ENCODE results near the gene TRIM24.
"Not testable (repeated sequence)": the region's sequence is repeated elsewhere in the genome, so short reads cannot be mapped to it uniquely, and the experiment has no call there.

TRIM24 gene

DNA sequence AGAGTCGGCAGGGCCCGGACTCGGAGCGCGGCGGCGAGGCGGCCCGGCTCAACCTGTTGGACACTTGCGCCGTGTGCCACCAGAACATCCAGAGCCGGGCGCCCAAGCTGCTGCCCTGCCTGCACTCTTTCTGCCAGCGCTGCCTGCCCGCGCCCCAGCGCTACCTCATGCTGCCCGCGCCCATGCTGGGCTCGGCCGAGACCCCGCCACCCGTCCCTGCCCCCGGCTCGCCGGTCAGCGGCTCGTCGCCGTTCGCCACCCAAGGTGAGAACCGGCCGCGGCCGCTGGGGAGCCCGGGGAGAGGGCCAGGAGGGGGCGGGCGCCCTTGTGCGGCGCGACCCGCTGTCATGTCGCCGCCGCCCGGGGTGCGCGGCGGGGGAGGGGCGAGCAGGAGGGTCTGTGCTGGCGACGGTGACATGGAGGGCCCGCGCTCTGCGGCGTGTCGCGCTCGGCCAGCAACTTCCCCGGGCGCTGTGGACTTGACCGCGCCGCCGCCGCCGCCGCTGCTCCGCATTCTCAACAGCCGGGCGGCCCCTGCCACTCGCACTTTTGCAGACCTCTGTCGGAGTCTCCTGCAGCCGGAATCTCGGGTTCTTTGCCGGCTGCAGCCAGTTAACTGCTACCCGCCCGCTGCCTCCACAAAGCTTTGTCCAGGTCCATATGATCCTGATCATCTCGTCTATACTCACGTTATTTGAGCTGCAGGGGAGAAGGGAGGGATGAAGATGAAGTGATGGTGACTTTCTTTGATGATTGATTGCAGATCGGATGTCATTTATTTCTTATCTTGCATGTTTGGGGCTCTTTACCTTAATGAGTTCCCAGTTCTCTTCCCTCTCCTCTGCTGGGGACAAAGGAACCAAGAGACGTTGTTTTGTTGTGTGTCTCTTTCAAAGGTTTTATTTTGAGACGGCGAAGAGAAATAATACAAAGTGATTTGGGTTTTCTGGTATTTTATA lies 869 bp downstream of the TRIM24 start:
- DNase-seq (ENCODE audit: low spot score) = peak; percentile 43

- not testable (repeated sequence) for DNase-seq (ENCODE audit: low spot score)
Measured at GRCh38 chr7:138463291-138463618, 3.2 kb downstream of the TRIM24 start.

DNA sequence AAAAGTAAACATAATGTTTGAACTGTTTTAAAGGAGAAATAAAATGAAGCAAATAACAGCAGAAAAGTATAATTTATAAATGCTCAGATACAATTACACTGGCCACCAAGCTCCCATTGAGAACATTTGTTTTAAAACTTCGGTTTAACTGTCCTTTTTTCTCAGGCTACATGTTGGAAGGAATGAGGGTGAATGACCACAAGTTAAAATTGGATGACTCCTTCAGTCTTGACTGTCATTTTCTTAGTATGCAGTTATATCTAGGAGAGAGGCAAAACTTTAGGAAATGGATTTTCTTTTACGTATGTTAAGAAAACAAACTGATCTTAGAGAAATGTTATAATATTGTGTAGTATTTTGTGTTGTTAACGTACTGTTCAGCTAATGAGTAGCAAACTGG lies 5.0 kb downstream of the TRIM24 start:
- no peak for DNase-seq (ENCODE audit: low spot score)

DNA sequence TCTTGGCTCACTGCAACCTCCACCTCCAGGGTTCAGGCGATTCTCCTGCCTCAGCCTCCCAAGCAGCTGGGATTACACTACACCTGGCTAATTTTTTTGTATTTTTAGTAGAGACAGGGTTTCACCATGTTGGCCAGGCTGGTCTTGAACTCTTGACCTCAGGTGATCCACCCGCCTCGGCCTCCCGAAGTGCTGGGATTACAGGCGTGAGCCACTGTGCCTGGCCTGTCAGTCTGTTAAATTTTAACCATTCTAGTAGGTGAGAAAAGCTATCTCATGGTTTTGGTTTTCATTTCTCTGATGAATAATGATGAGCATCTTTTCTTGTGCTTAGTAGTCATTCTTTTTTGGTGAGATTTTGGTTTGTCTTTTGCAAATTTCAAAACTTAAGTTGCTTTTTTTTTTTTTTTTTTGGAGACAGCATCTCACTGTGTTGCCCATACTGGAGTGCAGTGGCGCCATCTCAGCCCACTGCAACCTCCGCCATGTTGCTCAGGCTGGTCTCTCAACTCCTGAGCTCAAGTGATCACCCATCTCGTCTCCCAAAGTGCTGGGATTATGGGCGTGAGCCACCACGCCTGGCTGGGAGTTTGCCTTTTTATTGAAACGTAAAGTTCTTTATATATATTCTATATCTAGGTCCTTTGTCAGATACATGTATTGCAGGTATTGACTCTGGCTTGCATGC lies 6.2 kb downstream of the TRIM24 start:
- not testable (repeated sequence) for DNase-seq (ENCODE audit: low spot score)

DNA sequence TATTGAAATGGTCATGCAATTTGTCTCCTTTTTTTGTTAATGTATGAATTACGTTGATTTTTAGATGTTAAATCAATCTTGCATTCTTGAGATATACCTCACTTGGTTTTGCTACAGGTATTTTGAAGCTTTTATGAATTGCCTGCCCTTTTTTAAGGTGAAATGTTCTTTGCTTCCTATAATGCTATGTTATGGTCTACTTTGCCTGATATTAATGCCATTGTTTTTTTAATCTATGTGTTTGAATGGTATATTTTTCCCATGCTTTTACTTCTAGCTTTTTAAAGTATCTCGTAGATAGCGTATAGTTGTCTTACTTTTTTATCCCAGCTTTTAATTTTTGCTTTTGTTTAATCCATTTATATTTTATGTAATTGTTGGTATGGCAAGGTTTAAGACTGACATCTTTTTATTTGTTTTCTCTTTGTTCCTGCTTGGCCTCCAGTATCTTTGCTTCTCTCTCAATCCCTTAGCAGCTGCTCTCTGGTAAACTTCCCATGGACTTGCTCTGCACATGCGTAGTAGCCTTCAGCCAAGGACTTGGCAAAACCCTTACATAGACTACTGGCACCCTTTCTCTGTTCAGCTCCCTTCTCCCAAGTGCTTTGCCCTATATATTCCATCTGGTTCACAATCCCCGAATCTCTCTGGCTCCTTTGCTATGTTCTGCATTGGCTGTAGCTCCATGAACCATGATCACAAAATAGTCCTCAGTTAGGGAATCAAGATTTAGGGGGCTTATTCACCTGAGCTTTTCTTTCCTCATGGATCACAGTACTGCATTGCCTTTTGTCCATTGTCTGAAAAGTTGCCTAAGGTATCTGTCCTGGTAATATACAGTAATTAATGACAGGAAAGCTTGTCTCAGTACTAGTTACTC lies 8.4 kb downstream of the TRIM24 start:
- no peak for DNase-seq (ENCODE audit: low spot score)

DNA sequence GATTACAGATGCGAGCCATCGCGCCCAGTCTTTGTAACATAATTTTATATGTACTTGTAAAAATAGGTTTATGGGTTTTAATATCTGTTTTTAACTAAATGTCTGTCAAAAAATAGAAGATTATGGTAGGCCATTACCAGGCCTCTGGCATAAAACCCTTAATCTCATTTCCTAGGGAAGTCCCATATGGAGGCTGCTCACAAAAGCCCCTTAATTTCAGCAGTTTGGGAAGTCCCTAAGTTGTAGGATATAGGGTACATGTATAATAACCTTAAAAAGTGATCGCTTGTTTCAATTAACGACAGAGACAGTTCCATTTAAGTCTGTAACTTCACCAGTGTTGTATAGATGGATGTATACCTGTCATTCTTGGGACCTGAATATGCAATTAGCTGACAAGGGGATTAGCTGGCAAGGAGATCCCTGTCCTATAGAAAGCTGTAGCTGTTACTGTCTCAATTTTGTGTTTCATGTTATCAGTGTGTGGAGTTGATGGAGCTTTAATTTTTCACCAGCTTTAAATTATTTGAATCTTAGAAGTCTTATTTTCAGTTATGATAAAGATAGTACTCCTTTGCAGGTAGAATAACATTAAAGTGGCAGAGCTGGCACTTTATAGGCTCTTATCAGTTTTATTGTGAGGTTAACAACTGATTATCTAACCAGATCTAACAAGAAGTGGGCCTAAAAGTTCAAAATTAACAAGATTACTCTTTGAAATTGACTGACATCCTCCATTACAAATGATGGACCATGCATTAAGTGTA lies 10.5 kb downstream of the TRIM24 start:
- no peak for DNase-seq (ENCODE audit: low spot score)

- no peak for DNase-seq (ENCODE audit: low spot score)
Measured at GRCh38 chr7:138472292-138473079, 12.4 kb downstream of the TRIM24 start.

- no peak for DNase-seq (ENCODE audit: low spot score)
Measured at GRCh38 chr7:138475377-138475776, 15.3 kb downstream of the TRIM24 start.

GRCh38 chr7:138477081-138477578 lies 17.1 kb downstream of the TRIM24 start:
- DNase-seq (ENCODE audit: low spot score) = no peak

- DNase-seq (ENCODE audit: low spot score) = no peak
Measured at GRCh38 chr7:138477581-138477980, 17.5 kb downstream of the TRIM24 start.

DNA sequence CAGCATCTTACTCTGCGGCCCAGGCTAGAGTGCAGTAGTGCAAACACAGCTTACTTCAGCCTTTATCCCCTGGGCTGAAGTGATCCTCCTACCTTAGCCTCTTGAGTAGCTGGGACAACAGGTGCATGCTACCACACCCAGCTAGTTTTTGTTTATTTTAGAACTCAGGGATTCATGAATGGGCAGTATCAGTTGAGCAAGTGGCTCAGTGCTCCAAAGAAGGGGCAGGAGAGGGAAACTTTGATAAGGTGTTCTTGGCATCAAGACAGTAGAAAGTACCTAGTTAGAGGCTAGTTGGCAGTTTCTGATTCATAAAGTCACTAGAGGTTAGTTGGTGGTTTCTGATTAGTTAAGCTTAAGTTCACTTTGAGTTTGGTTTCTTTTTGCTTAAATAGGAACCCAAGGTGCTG lies 18.4 kb downstream of the TRIM24 start:
- DNase-seq (ENCODE audit: low spot score) = no peak

GRCh38 chr7:138480527-138480926 lies 20.5 kb downstream of the TRIM24 start:
- no peak for DNase-seq (ENCODE audit: low spot score)

DNA sequence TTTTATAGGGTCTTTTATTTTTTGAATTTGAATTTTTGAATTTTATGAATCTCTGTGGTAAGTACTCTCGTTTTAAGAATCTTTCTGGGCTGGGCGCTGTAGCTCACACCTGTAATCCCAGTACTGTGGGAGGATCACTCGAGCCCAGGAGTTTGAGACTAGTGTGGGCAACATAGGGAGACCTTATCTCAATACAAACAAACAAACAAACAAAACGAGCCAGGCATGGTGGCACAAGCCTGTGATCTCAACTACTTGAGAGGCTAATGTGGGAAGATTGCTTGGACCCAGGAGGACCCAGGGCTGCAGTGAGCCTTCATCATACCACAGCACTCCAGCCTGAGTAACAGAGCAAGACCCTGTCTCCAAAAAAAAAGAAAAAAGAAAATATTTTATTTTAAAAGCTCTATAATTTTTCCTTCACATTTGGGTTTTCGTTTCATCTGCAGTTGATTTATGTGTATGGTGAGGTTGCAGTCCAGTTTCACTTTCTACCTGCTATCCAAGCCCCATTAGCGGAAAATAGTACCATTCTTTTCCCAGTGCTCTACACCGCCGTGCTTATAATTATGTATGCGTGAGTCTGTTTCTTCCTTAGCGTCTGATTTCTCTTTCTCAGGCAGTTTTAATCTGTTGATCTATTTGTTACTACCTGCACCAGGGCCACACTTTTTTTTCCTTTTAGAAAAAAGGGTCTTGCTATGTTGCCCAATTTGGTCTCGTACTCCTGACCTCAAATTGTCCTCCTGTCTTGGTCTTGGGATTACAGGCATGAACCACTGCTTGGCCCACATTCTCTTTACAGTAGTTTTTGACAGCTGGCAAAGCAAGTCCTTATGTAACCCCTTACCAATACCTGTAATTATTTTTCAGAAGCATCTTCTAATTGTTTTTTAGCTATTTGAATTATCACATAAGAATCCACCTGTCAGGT lies 21.7 kb downstream of the TRIM24 start:
- DNase-seq (ENCODE audit: low spot score) = no peak

DNA sequence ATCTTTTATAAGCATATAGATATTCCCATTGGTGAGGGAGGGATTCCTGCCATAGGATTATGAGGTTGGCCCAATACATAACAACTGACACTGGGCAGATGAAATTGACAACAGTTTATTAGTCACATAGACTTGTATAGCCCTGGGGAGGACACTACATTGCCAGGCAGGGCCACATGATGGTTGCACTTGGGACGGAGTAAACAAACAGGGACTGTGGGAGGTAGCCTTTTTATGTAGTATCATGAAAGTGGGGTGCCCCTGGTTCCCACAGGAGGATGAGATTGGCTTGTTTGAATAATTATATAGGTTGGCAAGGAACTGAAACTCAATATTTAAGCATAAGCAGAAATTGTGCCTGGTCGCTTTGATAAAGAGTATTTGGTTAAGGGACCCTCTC lies 23.5 kb downstream of the TRIM24 start:
- DNase-seq (ENCODE audit: low spot score) = no peak

DNA sequence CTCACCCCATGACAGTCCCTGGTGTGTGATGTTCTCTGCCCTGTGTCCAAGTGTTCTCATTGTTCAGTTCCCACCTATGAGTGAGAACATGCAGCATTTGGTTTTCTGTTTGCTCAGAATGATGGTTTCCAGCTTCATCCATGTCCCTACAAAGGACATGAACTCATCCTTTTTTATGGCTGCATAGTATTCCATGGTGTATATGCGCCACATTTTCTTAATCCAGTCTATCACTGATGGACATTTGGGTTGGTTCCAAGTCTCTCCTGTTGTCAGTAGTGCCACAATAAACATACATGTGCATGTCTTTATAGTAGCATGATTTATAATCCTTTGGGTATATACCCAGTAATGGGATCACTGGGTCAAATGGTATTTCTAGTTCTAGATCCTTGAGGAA lies 25.4 kb downstream of the TRIM24 start:
- not testable (repeated sequence) for DNase-seq (ENCODE audit: low spot score)

DNA sequence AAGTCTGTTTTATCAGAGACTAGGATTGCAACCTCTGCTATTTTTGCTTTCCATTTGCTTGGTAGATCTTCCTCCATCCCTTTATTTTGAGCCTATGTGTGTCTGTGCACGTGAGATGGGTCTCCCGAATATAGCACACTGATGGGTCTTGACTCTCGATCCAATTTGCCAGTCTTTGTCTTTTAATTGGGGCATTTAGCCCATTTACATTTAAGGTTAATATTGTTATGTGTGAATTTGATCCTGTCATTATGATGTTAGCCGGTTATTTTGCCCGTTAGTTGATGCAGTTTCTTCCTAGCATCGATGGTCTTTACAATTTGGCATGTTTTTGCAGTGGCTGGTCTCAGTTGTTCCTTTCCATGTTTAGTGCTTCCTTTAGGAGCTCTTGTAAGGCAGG lies 29.1 kb downstream of the TRIM24 start:
- DNase-seq (ENCODE audit: low spot score) = not testable (repeated sequence)

GRCh38 chr7:138491612-138492386 lies 31.7 kb downstream of the TRIM24 start:
- no peak for DNase-seq (ENCODE audit: low spot score)

GRCh38 chr7:138492423-138492822 lies 32.4 kb downstream of the TRIM24 start:
- no peak for DNase-seq (ENCODE audit: low spot score)

GRCh38 chr7:138493535-138493934 lies 33.5 kb downstream of the TRIM24 start:
- DNase-seq (ENCODE audit: low spot score) = no peak
